ENCODE measurements around the gene MAT2A.
"Not testable (repeated sequence)": the region's sequence is repeated elsewhere in the genome, so short reads cannot be mapped to it uniquely, and the experiment has no call there.

The MAT2A gene

GRCh38 chr2:85585781-85586105 lies 46.8 kb downstream of the MAT2A start:
- no peak overlapping the region; the same call in 1 of the 2 replicates for H3K4me3 ChIP-seq (ENCODE audit: low read length)
- TF ChIP-seq ZNF274 (IDR thresholded peaks at IDR 0.05; ENCODE audit: low read depth, low read length) = no peak

- no peak overlapping the region for H3K4me3 ChIP-seq (ENCODE audit: low read length)
- no peak for TF ChIP-seq ZNF274 (IDR thresholded peaks at IDR 0.05; ENCODE audit: low read depth, low read length)
Measured at GRCh38 chr2:85588236-85588635, 49.3 kb downstream of the MAT2A start.

GRCh38 chr2:85588645-85589044 lies 49.7 kb downstream of the MAT2A start:
- no peak for TF ChIP-seq ZNF274 (IDR thresholded peaks at IDR 0.05; ENCODE audit: low read depth, low read length)
- H3K4me3 ChIP-seq (ENCODE audit: low read length) = no peak overlapping the region

DNA sequence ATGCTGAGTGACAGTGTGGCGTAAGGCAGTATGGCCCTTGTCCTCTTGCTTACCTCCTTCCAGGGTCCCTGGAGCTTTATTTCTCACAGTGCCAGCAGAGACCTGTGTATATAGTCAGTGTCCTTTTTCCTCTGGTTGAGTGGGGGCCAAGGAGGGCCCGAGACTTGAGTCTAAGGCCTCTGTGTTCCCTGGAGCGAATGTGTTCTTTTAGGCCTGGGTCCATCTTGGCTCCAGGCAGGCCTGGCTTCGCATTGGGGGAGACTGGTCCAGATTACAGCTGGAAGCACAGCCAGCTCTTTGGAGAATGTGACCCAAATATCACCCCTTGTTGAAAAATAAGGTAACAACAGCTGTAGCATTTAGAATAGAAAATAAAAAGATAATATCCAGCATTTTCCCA lies 50.2 kb downstream of the MAT2A start:
- H3K4me3 ChIP-seq (ENCODE audit: low read length) = no peak overlapping the region
- no peak for TF ChIP-seq ZNF274 (IDR thresholded peaks at IDR 0.05; ENCODE audit: low read depth, low read length)

GRCh38 chr2:85589982-85590791 lies 51.2 kb downstream of the MAT2A start:
- no peak overlapping the region for H3K4me3 ChIP-seq (ENCODE audit: low read length)
- TF ChIP-seq ZNF274 (IDR thresholded peaks at IDR 0.05; ENCODE audit: low read depth, low read length) = no peak

- no peak for TF ChIP-seq ZNF274 (IDR thresholded peaks at IDR 0.05; ENCODE audit: low read depth, low read length)
- no peak overlapping the region for H3K4me3 ChIP-seq (ENCODE audit: low read length)
Measured at GRCh38 chr2:85590950-85591349, 52.0 kb downstream of the MAT2A start.

GRCh38 chr2:85591563-85591962 lies 52.6 kb downstream of the MAT2A start:
- H3K4me3 ChIP-seq (ENCODE audit: low read length) = no peak overlapping the region
- TF ChIP-seq ZNF274 (IDR thresholded peaks at IDR 0.05; ENCODE audit: low read depth, low read length) = no peak

DNA sequence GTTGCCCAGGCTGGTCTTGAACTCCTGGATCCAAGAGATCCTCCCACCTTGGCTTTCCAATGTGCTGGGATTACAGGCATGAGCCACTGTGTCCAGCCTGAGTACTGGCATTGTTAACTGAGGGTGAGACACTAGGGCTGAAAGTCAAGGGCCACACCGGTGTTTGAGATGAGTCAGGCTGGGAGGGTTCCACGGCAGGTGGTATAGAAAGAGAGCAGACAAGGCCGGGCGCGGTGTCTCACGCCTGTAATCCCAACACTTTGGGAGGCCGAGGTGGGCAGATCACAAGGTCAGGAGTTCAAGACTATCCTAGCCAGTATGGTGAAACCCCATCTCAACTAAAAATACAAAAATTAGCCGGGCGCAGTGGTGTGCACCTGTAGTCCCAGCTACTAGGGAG lies 53.3 kb downstream of the MAT2A start:
- H3K4me3 ChIP-seq (ENCODE audit: low read length) = not testable (repeated sequence)

DNA sequence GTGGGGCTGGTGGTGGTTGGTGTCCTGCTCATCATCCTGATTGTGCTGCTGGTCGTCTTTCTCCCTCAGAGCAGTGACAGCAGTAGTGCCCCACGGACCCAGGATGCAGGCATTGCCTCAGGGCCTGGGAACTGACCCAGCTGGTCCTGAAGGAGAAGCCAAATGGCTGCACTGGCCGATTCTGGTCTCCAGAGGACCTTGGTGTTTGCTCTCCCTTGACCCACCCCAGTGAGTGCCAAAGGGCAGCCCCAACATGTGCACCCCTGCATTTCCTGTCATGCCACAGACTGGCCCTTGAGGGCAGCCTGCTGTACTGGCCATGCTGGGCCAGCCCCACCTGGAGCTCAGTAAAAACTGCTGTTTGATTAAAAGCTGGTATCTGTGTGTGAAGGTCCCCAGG lies 54.1 kb downstream of the MAT2A start:
- H3K4me3 ChIP-seq (ENCODE audit: low read length) = no peak overlapping the region
- TF ChIP-seq ZNF274 (IDR thresholded peaks at IDR 0.05; ENCODE audit: low read depth, low read length) = no peak
